PC-9 (cell line): ENCODE results near the gene IL1R2. TPM values are rescaled to one million over a fixed set of nuclear protein-coding genes. Genes with fewer than 3 reads are reported as not detected.

ENCODE experiments used
- BruUV-seq: library from RNA; stranded (reverse); fragments of 400-500 nt; replicated peaks from 2 replicates; lab custom pipeline; 2021; lab: Mats Ljungman, UMichigan
- CTCF ChIA-PET: fragments of 300-600 bp; sonication (Branson Sonifier 250); formaldehyde crosslinking; loops from one replicate; lab custom pipeline; 2022; ENCODE audit warnings: antibody characterized with exemption; lab: Charles Lee
- POLR2A ChIA-PET: fragments of 300-600 bp; sonication (Branson Sonifier 250); formaldehyde crosslinking; loops from one replicate; lab custom pipeline; 2022; ENCODE audit warnings: antibody characterized with exemption; ENCODE audit not compliant: unreplicated experiment; lab: Charles Lee
- DNase-seq, 2 experiments: peaks; one replicate each; pipeline versions ENCODE4 v3.0.0 to v3.0.0-alpha.2; 2015 to 2022; ENCODE audit warnings: mixed read lengths in 1 of 2
- H2AFZ ChIP-seq: fragments of 200-600 bp; sonication (generic); 2 replicates; pipeline ENCODE4 v1.8.1; 2017; ENCODE audit warnings: antibody characterized with exemption
- H3F3A ChIP-seq: fragments of 200-600 bp; sonication (generic); 2 replicates; pipeline ENCODE4 v1.8.1; 2017; ENCODE audit warnings: antibody characterized with exemption, mild to moderate bottlenecking, low read depth; ENCODE audit not compliant: insufficient read depth
- H3K27ac ChIP-seq: fragments of 200-600 bp; sonication (generic); 2 replicates; pipeline ENCODE4 v1.6.1; 2016; ENCODE audit warnings: mixed run types
- H3K27me3 ChIP-seq: fragments of 200-600 bp; sonication (generic); 2 replicates; pipeline ENCODE4 v1.6.1; 2016; ENCODE audit warnings: low read depth, mixed run types; ENCODE audit not compliant: insufficient read depth
- H3K36me3 ChIP-seq: fragments of 200-600 bp; sonication (generic); 2 replicates; pipeline ENCODE4 v1.6.1; 2016; ENCODE audit warnings: low read depth, mixed run types
- H3K4me1 ChIP-seq: fragments of 200-600 bp; sonication (generic); replicated peaks from 2 replicates; pipeline ENCODE4 v1.6.1; 2016; ENCODE audit warnings: mixed run types; ENCODE audit not compliant: insufficient read depth
- H3K4me2 ChIP-seq: fragments of 200-600 bp; sonication (generic); 2 replicates; pipeline ENCODE4 v1.6.1; 2017; ENCODE audit warnings: mixed run types
- H3K4me3 ChIP-seq: fragments of 200-600 bp; sonication (generic); 2 replicates; pipeline ENCODE4 v1.6.1; 2016; ENCODE audit warnings: mixed run types
- H3K79me2 ChIP-seq: fragments of 200-600 bp; sonication (generic); 2 replicates; pipeline ENCODE4 v1.6.1; 2017; ENCODE audit warnings: low read depth, mixed run types
- H3K9me2 ChIP-seq: fragments of 200-600 bp; sonication (generic); 2 replicates; pipeline ENCODE4 v1.8.1; 2017; ENCODE audit warnings: mild to moderate bottlenecking; ENCODE audit not compliant: insufficient read depth
- H3K9me3 ChIP-seq: fragments of 200-600 bp; sonication (generic); 2 replicates; pipeline ENCODE4 v1.8.1; 2016; ENCODE audit warnings: low read depth; ENCODE audit not compliant: insufficient read depth
- H4K20me1 ChIP-seq: fragments of 200-600 bp; sonication (generic); 2 replicates; pipeline ENCODE4 v1.8.1; 2017; ENCODE audit not compliant: insufficient read depth
- EZH2 ChIP-seq: fragments of 200-600 bp; sonication (generic); IDR thresholded peaks from 2 replicates; pipeline ENCODE4 v1.8.0; 2017; ENCODE audit warnings: antibody characterized with exemption, low read depth
- intact Hi-C: fragments of 100-400 bp; cut with micrococcal nuclease; formaldehyde crosslinking; loops from one replicate; pipeline ENCODE4 v1.10.0; 2022; ENCODE audit not compliant: unreplicated experiment
- total RNA-seq: library from RNA; stranded (reverse); gene quantifications from 2 replicates; pipeline ENCODE4 v1.2.3, GENCODE V29; 2021
- TF ChIP-seq, protein P1 (sequence below): fragments of 200-600 bp; sonication (generic); conservative IDR thresholded peaks from 2 replicates; pipeline ENCODE4 v1.6.1; 2017; ENCODE audit warnings: mixed run types, antibody characterized with exemption, mild to moderate bottlenecking, moderate library complexity

Gene IL1R2
- total RNA-seq, 1 experiment from 2014 or later = 3.8 TPM

DNA sequence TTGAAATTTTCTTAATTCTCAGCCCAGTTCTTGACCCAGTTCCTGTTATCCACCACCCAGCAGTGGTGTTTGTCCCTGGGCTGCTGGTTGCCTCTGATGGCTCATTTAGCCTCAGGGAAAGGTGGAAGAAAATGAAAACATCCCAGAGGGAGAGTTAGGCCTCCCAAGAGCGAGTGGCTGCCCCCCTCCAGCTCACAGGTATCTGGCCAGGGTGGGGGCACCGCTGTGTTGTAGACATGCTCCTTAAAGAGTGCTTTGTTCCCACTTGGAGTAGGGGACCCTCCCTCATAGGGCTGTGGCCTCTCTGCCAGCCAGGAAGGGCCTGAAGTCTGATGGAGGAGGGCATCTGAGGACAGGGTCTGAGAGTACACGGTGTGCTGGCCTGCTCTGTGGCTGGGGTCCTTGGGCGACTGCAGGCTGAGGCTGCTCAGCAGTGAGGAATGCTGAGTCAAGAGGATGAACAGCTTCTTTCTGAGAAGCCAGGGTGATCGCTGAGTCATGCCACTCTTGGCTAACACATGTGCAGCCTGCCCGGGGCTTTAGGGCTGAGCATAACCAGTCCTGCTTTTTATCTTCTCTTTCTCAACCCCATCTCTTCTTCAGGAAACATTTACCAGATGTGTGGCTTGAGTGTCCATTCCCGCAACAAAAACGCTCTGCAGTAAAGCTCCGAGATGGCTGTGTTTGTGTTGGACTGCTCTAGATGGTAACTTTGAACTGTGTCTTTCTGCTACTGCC, 72.3 kb downstream of the IL1R2 start:
- Histone ChIP-seq H3K4me3 (no peak overlapping the region), H3K9me2 (no peaks in the 10 kb centered on the region), H3K9me3 (no peaks in the 10 kb centered on the region), H3K27me3 (no peaks in the 10 kb centered on the region), H3K4me2 (peak overlapping the region; percentile 73), H3K4me1 (peaks cover 45% of the 10 kb centered on the region), H2AFZ (peak overlapping the region; percentile 61; the same call in 1 of the 2 replicates), H3K36me3 (no peaks in the 10 kb centered on the region), H4K20me1 (no peaks in the 10 kb centered on the region), H3K27ac (peak overlapping the region; percentile 82), H3F3A (peaks cover 15% of the 10 kb centered on the region; the same call in 1 of the 2 replicates), H3K79me2 (no peaks in the 10 kb centered on the region)
- ChIA-PET POLR2A (interaction anchor here (0.5 kb wide), 2 partner anchors 18 to 408 kb away, joined by 3 to 4 read pairs; no protein-coding TSS in a partner anchor), CTCF (interaction anchor here (0.6 to 0.9 kb wide), 2 partner anchors 102 to 645 kb away, joined by 3 to 7 read pairs; no protein-coding TSS in a partner anchor)
- intact Hi-C loops = no loop called here
- TSS peak; percentile 57 for BruUV-seq
- peak; percentile 75 to 83 for DNase-seq
- no peak for TF ChIP-seq EZH2
- TF ChIP-seq, protein P1, sequence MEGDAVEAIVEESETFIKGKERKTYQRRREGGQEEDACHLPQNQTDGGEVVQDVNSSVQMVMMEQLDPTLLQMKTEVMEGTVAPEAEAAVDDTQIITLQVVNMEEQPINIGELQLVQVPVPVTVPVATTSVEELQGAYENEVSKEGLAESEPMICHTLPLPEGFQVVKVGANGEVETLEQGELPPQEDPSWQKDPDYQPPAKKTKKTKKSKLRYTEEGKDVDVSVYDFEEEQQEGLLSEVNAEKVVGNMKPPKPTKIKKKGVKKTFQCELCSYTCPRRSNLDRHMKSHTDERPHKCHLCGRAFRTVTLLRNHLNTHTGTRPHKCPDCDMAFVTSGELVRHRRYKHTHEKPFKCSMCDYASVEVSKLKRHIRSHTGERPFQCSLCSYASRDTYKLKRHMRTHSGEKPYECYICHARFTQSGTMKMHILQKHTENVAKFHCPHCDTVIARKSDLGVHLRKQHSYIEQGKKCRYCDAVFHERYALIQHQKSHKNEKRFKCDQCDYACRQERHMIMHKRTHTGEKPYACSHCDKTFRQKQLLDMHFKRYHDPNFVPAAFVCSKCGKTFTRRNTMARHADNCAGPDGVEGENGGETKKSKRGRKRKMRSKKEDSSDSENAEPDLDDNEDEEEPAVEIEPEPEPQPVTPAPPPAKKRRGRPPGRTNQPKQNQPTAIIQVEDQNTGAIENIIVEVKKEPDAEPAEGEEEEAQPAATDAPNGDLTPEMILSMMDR = no peak

DNA sequence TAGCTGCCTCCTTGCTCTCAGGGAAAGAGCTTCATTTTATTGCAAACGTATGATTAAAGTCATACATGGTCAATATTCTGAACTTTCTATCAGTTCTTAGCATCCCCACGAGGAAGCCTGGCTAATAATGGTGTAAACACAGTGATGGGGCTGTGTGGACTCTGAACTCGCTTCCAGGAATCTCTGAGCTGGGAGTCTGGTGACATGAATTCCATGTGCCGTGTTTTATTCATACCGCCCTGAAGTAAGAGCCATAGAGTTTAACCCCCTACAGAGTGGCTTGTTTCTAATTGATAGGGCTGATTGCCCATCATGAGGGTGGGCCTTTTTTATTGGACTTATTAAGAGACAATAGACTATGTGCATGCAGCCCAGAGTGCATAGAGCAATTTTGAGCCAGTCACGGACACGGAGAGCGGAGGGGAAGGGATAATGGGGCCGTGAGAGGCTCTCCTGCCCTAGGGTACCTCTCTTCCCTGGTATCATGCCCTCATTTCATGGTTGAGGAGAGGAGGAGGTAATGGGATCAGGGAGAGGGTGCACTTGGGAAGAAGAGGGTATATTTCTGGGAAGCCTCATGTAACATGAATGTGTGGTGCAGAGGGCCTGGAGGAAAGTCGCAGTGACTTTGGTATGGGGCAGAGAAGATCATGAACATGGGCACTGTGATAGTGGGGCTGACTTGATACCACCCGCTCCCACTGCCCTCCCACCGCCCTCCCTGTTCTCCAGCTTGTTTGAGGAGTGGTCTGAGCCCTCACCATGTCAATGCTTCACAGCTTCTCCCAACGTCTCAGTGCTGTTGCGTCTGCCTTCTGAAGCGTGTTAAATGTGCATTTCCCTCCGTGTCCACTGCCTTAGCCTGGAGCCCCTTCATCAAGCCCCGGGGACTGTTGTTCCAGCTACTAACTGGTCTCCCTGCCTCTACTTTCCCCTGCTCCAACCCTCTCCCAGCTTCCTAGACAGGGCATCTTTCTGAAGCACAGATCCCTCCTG, 73.2 kb downstream of the IL1R2 start:
- peaks cover 45% of the 10 kb centered on the region for H3K4me1 ChIP-seq
- H3K79me2 ChIP-seq = no peaks in the 10 kb centered on the region
- no peaks in the 10 kb centered on the region for H3K27me3 ChIP-seq
- H3K27ac ChIP-seq = peak overlapping the region; percentile 82
- no peak for DNase-seq
- no peaks in the 10 kb centered on the region for H3K36me3 ChIP-seq
- no peaks in the 10 kb centered on the region for H3K9me2 ChIP-seq
- peaks cover 15% of the 10 kb centered on the region; the same call in 1 of the 2 replicates for H3F3A ChIP-seq
- no peaks in the 10 kb centered on the region for H3K9me3 ChIP-seq
- TF ChIP-seq, protein P1 = no peak
- no peak for TF ChIP-seq EZH2
- no peaks in the 10 kb centered on the region for H4K20me1 ChIP-seq
- H3K4me3 ChIP-seq = no peak overlapping the region
- CTCF ChIA-PET = interaction anchor here (0.9 kb wide), 1 partner anchor 101 kb away, joined by 3 read pairs; no protein-coding TSS in a partner anchor
- peak overlapping the region; percentile 73 for H3K4me2 ChIP-seq
- POLR2A ChIA-PET = interaction anchor here (0.5 kb wide), 1 partner anchor 408 kb away, joined by 3 read pairs; no protein-coding TSS in a partner anchor
- BruUV-seq = TSS peak; percentile 72
- intact Hi-C loops = no loop called here
- H2AFZ ChIP-seq = no peak overlapping the region
